Right renal cortex interstitium (tissue), 3 donors: ENCODE data around the gene KCNH2. TPM values are rescaled to one million over a fixed set of nuclear protein-coding genes. Genes with fewer than 3 reads are reported as not detected.

Source experiments
- DNase-seq, 3 donors: peaks; one replicate each; pipeline ENCODE4 v3.0.0-alpha.2; 2013; ENCODE audit warnings: low read depth in 3 of 3, low spot score in 2 of 3
- polyA plus RNA-seq, 3 donors: library from polyadenylated mRNA; unstranded; fragments of 120-200 nt; gene quantifications; one replicate each; pipeline ENCODE4 v1.2.1, GENCODE V29; 2013; ENCODE audit not compliant: insufficient read length in 3 of 3

Gene KCNH2
- polyA plus RNA-seq, 3 donors, result 13.2 to 14.6 (median 14.1) TPM

- DNase-seq, result no peak
These were observed 81.4 kb downstream of the KCNH2 start for GRCh38 chr7:150896562-150897209.

- no peak for DNase-seq
These were observed 82.3 kb downstream of the KCNH2 start for GRCh38 chr7:150895809-150896208.

Other genes with a start within 250 kb of the KCNH2 start
- gene GIMAP5, start 240.9 kb downstream of the KCNH2 start, polyA plus RNA-seq, result 1 to 10 TPM; 5.9 to 7.3 (median 6.9) TPM
- 100 to 1,000 TPM in 1 of 3 donors, 10 to 100 TPM in 2; 80.2 to 115 (median 87.1) TPM for gene TMEM176B, start 178.0 kb downstream of the KCNH2 start, polyA plus RNA-seq
- 100 to 1,000 TPM in 1 of 3 donors, 10 to 100 TPM in 2; 80.7 to 126 (median 89.0) TPM for gene TMEM176A, start 177.6 kb downstream of the KCNH2 start, polyA plus RNA-seq
- gene AOC1, start 125.8 kb downstream of the KCNH2 start, polyA plus RNA-seq, result 10 to 100 TPM; 41.9 to 77.1 (median 57.5) TPM
- 1 to 10 TPM; 6.8 to 7.6 (median 7.0) TPM for gene NOS3, start 12.7 kb upstream of the KCNH2 start, polyA plus RNA-seq
- 1 to 10 TPM in 2 of 3 donors, under 1 TPM in 1; 0.99 to 2.3 (median 2.2) TPM for gene ATG9B, start 46.2 kb upstream of the KCNH2 start, polyA plus RNA-seq
- 10 to 100 TPM; 15.2 to 18.4 (median 15.5) TPM for gene ABCB8, start 50.1 kb upstream of the KCNH2 start, polyA plus RNA-seq
- 1 to 10 TPM; 1.1 to 2.4 (median 1.2) TPM for gene ASIC3, start 70.2 kb upstream of the KCNH2 start, polyA plus RNA-seq
- 10 to 100 TPM; 15.1 to 19.3 (median 17.1) TPM for gene CDK5, start 79.6 kb upstream of the KCNH2 start, polyA plus RNA-seq
- 10 to 100 TPM; 70.5 to 87.7 (median 73.5) TPM for gene SLC4A2, start 81.3 kb upstream of the KCNH2 start, polyA plus RNA-seq
- 10 to 100 TPM; 44.2 to 50.8 (median 44.9) TPM for gene FASTK, start 102.5 kb upstream of the KCNH2 start, polyA plus RNA-seq
- 10 to 100 TPM; 21.1 to 26.4 (median 21.4) TPM for gene TMUB1, start 105.2 kb upstream of the KCNH2 start, polyA plus RNA-seq
- 10 to 100 TPM; 54.3 to 61.2 (median 60.2) TPM for gene AGAP3, start 108.2 kb upstream of the KCNH2 start, polyA plus RNA-seq
- under 1 TPM in 2 of 3 donors, not detected in 1; 0.14 to 0.18 TPM for gene GBX1, start 189.4 kb upstream of the KCNH2 start, polyA plus RNA-seq
- not detected for gene ASB10, start 208.9 kb upstream of the KCNH2 start, polyA plus RNA-seq
- gene H2BK1, start 232.2 kb upstream of the KCNH2 start, polyA plus RNA-seq, result not detected
- 10 to 100 TPM; 23.3 to 24.8 (median 24.3) TPM for gene ABCF2, start 248.9 kb upstream of the KCNH2 start, polyA plus RNA-seq